Measurements from ENCODE around the gene MON1B.
A peak's percentile ranks its signal among the peaks of the same experiment; 100 is the strongest.

The MON1B gene
- long read RNA-seq, full-length matches to known transcripts, result 237 of 295 reads
- long read RNA-seq, partial matches to known transcripts, result 35 of 295 reads
- long read RNA-seq, other reads (novel, unspliced or antisense), result 23 of 295 reads

DNA sequence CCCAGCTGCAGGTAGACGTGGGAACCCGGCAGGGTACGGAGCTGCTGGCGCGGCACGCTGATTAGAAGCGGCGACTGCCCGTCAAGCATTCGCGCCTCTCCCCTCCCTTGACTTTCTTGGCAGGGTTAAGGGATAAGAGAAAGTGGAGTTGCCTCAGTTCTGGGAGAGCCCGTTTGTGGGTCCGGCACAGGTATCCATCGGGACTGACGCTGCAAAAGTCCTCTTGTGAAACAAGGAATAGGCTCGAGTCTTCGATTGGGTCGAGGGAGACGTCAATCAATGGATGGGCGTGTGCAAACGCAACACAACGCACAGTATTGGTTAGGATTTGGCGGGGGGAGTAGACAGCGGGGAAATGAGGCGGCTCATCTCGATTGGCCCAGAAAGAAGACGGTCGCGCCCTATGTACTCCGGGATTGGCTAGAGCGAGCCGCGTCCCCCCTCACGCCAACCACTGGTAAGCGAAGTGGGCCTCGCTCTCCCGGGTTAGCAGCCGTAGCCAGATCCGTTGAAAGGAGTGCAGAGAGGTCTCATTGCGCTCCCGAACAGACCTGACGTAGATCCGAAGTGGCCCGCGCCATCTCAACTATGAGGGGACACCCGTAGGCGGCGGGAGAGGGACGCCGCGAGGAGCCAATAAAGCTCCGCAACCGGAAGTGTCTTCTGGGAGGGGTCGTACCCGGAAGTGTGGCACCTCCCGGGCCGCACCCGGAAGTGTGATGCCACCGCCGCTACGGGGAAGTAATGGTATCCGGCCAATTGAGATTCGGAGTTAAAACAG, at the start of gene MON1B:
Gene MON1B, plus strand, starts transcription at position 713 of the 781 bp plus-strand sequence. CDS start 296 bp downstream, outside the sequence.
- peaks cover 4% of the 10 kb centered on the region for H3K27me3 ChIP-seq (ENCODE audit: insufficient read depth, poor library complexity, severe bottlenecking)
- TF ChIP-seq, protein P1, sequence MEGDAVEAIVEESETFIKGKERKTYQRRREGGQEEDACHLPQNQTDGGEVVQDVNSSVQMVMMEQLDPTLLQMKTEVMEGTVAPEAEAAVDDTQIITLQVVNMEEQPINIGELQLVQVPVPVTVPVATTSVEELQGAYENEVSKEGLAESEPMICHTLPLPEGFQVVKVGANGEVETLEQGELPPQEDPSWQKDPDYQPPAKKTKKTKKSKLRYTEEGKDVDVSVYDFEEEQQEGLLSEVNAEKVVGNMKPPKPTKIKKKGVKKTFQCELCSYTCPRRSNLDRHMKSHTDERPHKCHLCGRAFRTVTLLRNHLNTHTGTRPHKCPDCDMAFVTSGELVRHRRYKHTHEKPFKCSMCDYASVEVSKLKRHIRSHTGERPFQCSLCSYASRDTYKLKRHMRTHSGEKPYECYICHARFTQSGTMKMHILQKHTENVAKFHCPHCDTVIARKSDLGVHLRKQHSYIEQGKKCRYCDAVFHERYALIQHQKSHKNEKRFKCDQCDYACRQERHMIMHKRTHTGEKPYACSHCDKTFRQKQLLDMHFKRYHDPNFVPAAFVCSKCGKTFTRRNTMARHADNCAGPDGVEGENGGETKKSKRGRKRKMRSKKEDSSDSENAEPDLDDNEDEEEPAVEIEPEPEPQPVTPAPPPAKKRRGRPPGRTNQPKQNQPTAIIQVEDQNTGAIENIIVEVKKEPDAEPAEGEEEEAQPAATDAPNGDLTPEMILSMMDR (IDR thresholded peaks at IDR 0.05; ENCODE audit: insufficient read depth, low read length), result no peak
- TF ChIP-seq REST (IDR thresholded peaks at IDR 0.05; ENCODE audit: insufficient replicate concordance, low read depth) (peak; percentile 34), GABPA (IDR thresholded peaks at IDR 0.05; ENCODE audit: low read depth) (peak; percentile 91), SPI1 (IDR thresholded peaks at IDR 0.05; ENCODE audit: borderline replicate concordance, low read depth) (no peak), POLR2AphosphoS5 (IDR thresholded peaks at IDR 0.05; ENCODE audit: low read depth) (peak; percentile 90)
- peak; percentile 94 to 98 for DNase-seq (ENCODE audit: low read depth in 1 of 2, low spot score in 1 of 2)
- H3K27ac ChIP-seq (replicated peaks), result peak within 1 kb of the TSS; percentile 92
- peak within 1 kb of the TSS; percentile 97 for H3K4me3 ChIP-seq (replicated peaks; ENCODE audit: insufficient read depth, low read length)

GRCh38 chr16:77143364-77143763, 47.6 kb upstream of the MON1B start:
- no peak overlapping the region for H3K27ac ChIP-seq (replicated peaks)
- DNase-seq (ENCODE audit: low read depth in 1 of 2, low spot score in 1 of 2), result no peak
- no peak overlapping the region for H3K4me3 ChIP-seq (replicated peaks; ENCODE audit: insufficient read depth, low read length)
- no peaks in the 10 kb centered on the region for H3K27me3 ChIP-seq (ENCODE audit: insufficient read depth, poor library complexity, severe bottlenecking)
- TF ChIP-seq POLR2AphosphoS5 (IDR thresholded peaks at IDR 0.05; ENCODE audit: low read depth) (no peak), REST (IDR thresholded peaks at IDR 0.05; ENCODE audit: insufficient replicate concordance, low read depth) (no peak), GABPA (IDR thresholded peaks at IDR 0.05; ENCODE audit: low read depth) (no peak), SPI1 (IDR thresholded peaks at IDR 0.05; ENCODE audit: borderline replicate concordance, low read depth) (no peak)
- TF ChIP-seq, protein P1 (IDR thresholded peaks at IDR 0.05; ENCODE audit: insufficient read depth, low read length), result no peak

- no peak for DNase-seq (ENCODE audit: low read depth in 1 of 2, low spot score in 1 of 2)
- TF ChIP-seq SPI1 (IDR thresholded peaks at IDR 0.05; ENCODE audit: borderline replicate concordance, low read depth) (no peak), POLR2AphosphoS5 (IDR thresholded peaks at IDR 0.05; ENCODE audit: low read depth) (no peak), GABPA (IDR thresholded peaks at IDR 0.05; ENCODE audit: low read depth) (no peak), REST (IDR thresholded peaks at IDR 0.05; ENCODE audit: insufficient replicate concordance, low read depth) (no peak)
- TF ChIP-seq, protein P1 (IDR thresholded peaks at IDR 0.05; ENCODE audit: insufficient read depth, low read length), result no peak
- Histone ChIP-seq H3K27me3 (ENCODE audit: insufficient read depth, poor library complexity, severe bottlenecking) (no peaks in the 10 kb centered on the region), H3K27ac (replicated peaks) (no peak overlapping the region), H3K4me3 (replicated peaks; ENCODE audit: insufficient read depth, low read length) (no peak overlapping the region)
Observed at GRCh38 chr16:77148121-77148520, 42.9 kb upstream of the MON1B start.

Data from HL-60 (cell line).